ENCODE data around the gene ANKRD53. TPM values are rescaled to one million over a fixed set of nuclear protein-coding genes. Genes with fewer than 3 reads are reported as not detected.
A peak's percentile ranks its signal among the peaks of the same experiment; 100 is the strongest.

ANKRD53 gene
- total and polyA plus RNA-seq, 9 of the 15 experiments (the other 6 are each of a cell fraction or from before 2014, with no cell fraction given), result 0.18 TPM; not detected in 8

GRCh38 chr2:70975237-70975636, 3.2 kb upstream of the ANKRD53 start (continued):
- peak; percentile 40; the same call in 1 of the 2 replicates for TF ChIP-seq POLR2AphosphoS5 (IDR thresholded peaks at IDR 0.05; ENCODE audit: control insufficient read depth, insufficient read depth, low read depth, low read length)
- no peak for TF ChIP-seq CTCF (IDR thresholded peaks at IDR 0.05 in 2 of 3, conservative IDR thresholded peaks at IDR 0.05 in 1 of 3; ENCODE audit: insufficient read depth in 2 of 3, low read depth in 1 of 3, low read length in 3 of 3)

GRCh38 chr2:70977605-70978205, 725 bp upstream of the ANKRD53 start:
- Histone ChIP-seq H3K27me3 (ENCODE audit: control insufficient read depth in 2 of 2, insufficient read depth in 2 of 2, low read length in 2 of 2) (no peaks in the 10 kb centered on the region), H3K79me2 (ENCODE audit: control insufficient read depth, insufficient read depth, low read length) (no peaks in the 10 kb centered on the region), H3K4me2 (ENCODE audit: insufficient read depth, low read length) (peak overlapping the region; percentile 80; the same call in 1 of the 2 replicates), H3K4me1 (replicated peaks in 1 of 2; ENCODE audit: control insufficient read depth in 2 of 2, insufficient read depth in 2 of 2, low read length in 2 of 2) (peaks cover 6 to 19% of the 10 kb centered on the region in 2 experiments; a peak in 4 of 5 replicates), H2AFZ (ENCODE audit: low read depth, low read length) (peak overlapping the region; percentile 90; the same call in 1 of the 2 replicates), H3K9me3 (replicated peaks; ENCODE audit: control insufficient read depth, insufficient read depth, low read depth, low read length) (no peaks in the 10 kb centered on the region), H3K9ac (ENCODE audit: insufficient read depth in 1 of 2, low read depth in 2 of 2, low read length in 2 of 2) (no peak overlapping the region; a peak in 1 of 4 replicates), H3K9me1 (ENCODE audit: control insufficient read depth, insufficient read depth, low read length) (no peaks in the 10 kb centered on the region), H3K27ac (ENCODE audit: extremely low read depth, low read depth, low read length) (no peak overlapping the region), H3K36me3 (ENCODE audit: control insufficient read depth, insufficient read depth, low read length) (no peaks in the 10 kb centered on the region), H4K20me1 (replicated peaks; ENCODE audit: control insufficient read depth, insufficient read depth, low read length) (no peaks in the 10 kb centered on the region), H3K4me3 (peak overlapping the region; percentile 45; the same call in 1 of the 2 replicates)
- POLR2A ChIA-PET, result no interaction called here
- FAIRE-seq (no peak), DNase-seq (ENCODE audit: extremely low read depth in 1 of 4, low spot score in 3 of 4) (no peak), ATAC-seq (no peak)
- in situ Hi-C loops (cut with MboI), result no loop called here
- CTCF ChIA-PET (ENCODE audit: low intra/inter-chr PET ratio), result interaction anchor here (0.6 to 2.4 kb wide), 6 partner anchors 13 to 1172 kb away, joined by 3 to 13 read pairs (median 4); partner anchors contain the start of gene FAM136A
- no TSS peak for BruUV-seq (replicated peaks)
- WGBS (ENCODE audit: insufficient coverage, low coverage, missing lambda C conversion rate), result 49% methylated on average over 14 of the region's 14 CpGs
- intact Hi-C loops (cut with micrococcal nuclease), result loop anchor here (1.0 kb wide), 1 partner anchor 12 kb away; no protein-coding TSS in a partner anchor
- no peak for TF ChIP-seq BCOR (IDR thresholded peaks at IDR 0.05)
- TF ChIP-seq ATF1 (CRISPR knock-in tag; IDR thresholded peaks at IDR 0.05), result no peak
- TF ChIP-seq ATF1 (tag; IDR thresholded peaks at IDR 0.05), result 0 out of 2 replicates have a peak, but pooled peaks have one; percentile 3
- TF ChIP-seq TFAP4 (CRISPR knock-in tag; IDR thresholded peaks at IDR 0.05; ENCODE audit: borderline replicate concordance), result peak; percentile 5; the same call in 1 of the 2 replicates
- no peak for TF ChIP-seq HNRNPLL (IDR thresholded peaks at IDR 0.05; ENCODE audit: low read depth, low read length, poor library complexity, severe bottlenecking)
- TF ChIP-seq CLOCK (CRISPR knock-in tag; IDR thresholded peaks at IDR 0.05; ENCODE audit: borderline replicate concordance), result no peak
- peak; percentile 71 for TF ChIP-seq CEBPB (tag; IDR thresholded peaks at IDR 0.05)
- no peak for TF ChIP-seq PHB (CRISPR knock-in tag; IDR thresholded peaks at IDR 0.05)
- no peak for TF ChIP-seq PYGO2 (tag; IDR thresholded peaks at IDR 0.05)
- TF ChIP-seq CEBPG (CRISPR knock-in tag; IDR thresholded peaks at IDR 0.05), result no peak
- peak in 1 of 2 experiments; percentile 65; a peak in 2 of 4 replicates for TF ChIP-seq CEBPG (tag; conservative IDR thresholded peaks at IDR 0.05 in 1 of 2, IDR thresholded peaks at IDR 0.05 in 1 of 2)
- no peak for TF ChIP-seq CBX5 (IDR thresholded peaks at IDR 0.05; ENCODE audit: borderline replicate concordance, low read depth)
- no peak for TF ChIP-seq ZNF174 (CRISPR knock-in tag; IDR thresholded peaks at IDR 0.05)
- TF ChIP-seq ZNF274 (IDR thresholded peaks at IDR 0.05; ENCODE audit: borderline replicate concordance, low read depth, low read length), result no peak

Measured in K562 (cell line).